CD4-positive, alpha-beta T cell treated with Interferon gamma for 1 hour (primary cell): ENCODE data around the gene PAX6.

Source experiments
- DNase-seq: peaks from one replicate; pipeline ENCODE4 v3.0.0-alpha.2; 2020

PAX6 gene

GRCh38 chr11:31810779-31811647, at the start of gene PAX6:
PAX6 (minus strand) TSS chr11:31811322; CDS start chr11:31806411, 4,911 bp downstream.
- peak; percentile 56 for DNase-seq

- no peak for DNase-seq
Measured at GRCh38 chr11:31860391-31860790, 49.3 kb upstream of the PAX6 start.

GRCh38 chr11:31856248-31856647, 45.1 kb upstream of the PAX6 start:
- DNase-seq = no peak

GRCh38 chr11:31855466-31855865, 44.3 kb upstream of the PAX6 start:
- DNase-seq = no peak

- DNase-seq = no peak
Measured at GRCh38 chr11:31850365-31850764, 39.2 kb upstream of the PAX6 start.

GRCh38 chr11:31847761-31848160, 36.6 kb upstream of the PAX6 start:
- DNase-seq = no peak

GRCh38 chr11:31845331-31845730, 34.2 kb upstream of the PAX6 start:
- DNase-seq = no peak

GRCh38 chr11:31844351-31844750, 33.2 kb upstream of the PAX6 start:
- DNase-seq = no peak

- DNase-seq = no peak
Measured at GRCh38 chr11:31841435-31841834, 30.3 kb upstream of the PAX6 start.

GRCh38 chr11:31834237-31834636, 23.1 kb upstream of the PAX6 start:
- no peak for DNase-seq

GRCh38 chr11:31830406-31830805, 19.3 kb upstream of the PAX6 start:
- DNase-seq = no peak

- DNase-seq = no peak
Measured at GRCh38 chr11:31828217-31828616, 17.1 kb upstream of the PAX6 start.

- no peak for DNase-seq
Measured at GRCh38 chr11:31827455-31828206, 16.5 kb upstream of the PAX6 start.

GRCh38 chr11:31826536-31827438, 15.7 kb upstream of the PAX6 start:
- no peak for DNase-seq

GRCh38 chr11:31825838-31826484, 14.8 kb upstream of the PAX6 start:
- DNase-seq = no peak

GRCh38 chr11:31824879-31825837, 14.0 kb upstream of the PAX6 start:
- DNase-seq = no peak

GRCh38 chr11:31824332-31824878, 13.3 kb upstream of the PAX6 start:
- no peak for DNase-seq

GRCh38 chr11:31823644-31824331, 12.7 kb upstream of the PAX6 start:
- no peak for DNase-seq

GRCh38 chr11:31822927-31823643, 12.0 kb upstream of the PAX6 start:
- no peak for DNase-seq
